Ovary (tissue), 3 donors: ENCODE data around the gene CCDC78.

Experiments
- POLR2A ChIP-seq: fragments of 450-650 bp; IDR thresholded peaks from one replicate; pipeline ENCODE4 v1.6.1; 2017; ENCODE audit warnings: antibody characterized with exemption, mild to moderate bottlenecking, moderate library complexity
- TF ChIP-seq, protein P1 (sequence below), 3 donors: fragments of 450-650 bp in 2 of 3; fragments of 200-600 bp in 1 of 3; IDR thresholded peaks; one replicate each; pipeline versions ENCODE4 v1.5.1 to v1.8.0; 2016 to 2022; ENCODE audit warnings: antibody characterized with exemption in 3 of 3, mild to moderate bottlenecking in 1 of 3
- donor health status: DM: no; HTN: no; CAD: no.

DNA sequence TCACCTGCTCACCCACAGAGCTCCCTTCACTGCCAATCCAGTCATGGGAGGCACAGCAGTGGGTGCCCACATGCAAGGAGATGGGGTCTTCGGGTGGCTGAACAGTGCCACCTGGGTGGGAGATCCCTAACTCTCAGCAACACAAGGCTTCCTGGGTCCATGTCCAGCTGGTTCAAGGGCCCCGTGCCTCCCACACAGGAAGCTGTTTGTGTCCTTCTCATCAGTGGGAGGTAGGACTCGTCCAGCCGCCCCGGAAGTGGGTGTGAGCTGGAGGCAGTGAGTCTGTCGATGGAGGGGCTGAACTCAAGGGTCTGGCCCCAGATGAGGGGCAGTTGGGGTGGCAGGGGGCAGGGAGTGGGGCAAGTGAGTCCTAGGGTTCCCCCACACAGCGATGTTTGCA, 22.2 kb downstream of the CCDC78 start:
- TF ChIP-seq, protein P1, sequence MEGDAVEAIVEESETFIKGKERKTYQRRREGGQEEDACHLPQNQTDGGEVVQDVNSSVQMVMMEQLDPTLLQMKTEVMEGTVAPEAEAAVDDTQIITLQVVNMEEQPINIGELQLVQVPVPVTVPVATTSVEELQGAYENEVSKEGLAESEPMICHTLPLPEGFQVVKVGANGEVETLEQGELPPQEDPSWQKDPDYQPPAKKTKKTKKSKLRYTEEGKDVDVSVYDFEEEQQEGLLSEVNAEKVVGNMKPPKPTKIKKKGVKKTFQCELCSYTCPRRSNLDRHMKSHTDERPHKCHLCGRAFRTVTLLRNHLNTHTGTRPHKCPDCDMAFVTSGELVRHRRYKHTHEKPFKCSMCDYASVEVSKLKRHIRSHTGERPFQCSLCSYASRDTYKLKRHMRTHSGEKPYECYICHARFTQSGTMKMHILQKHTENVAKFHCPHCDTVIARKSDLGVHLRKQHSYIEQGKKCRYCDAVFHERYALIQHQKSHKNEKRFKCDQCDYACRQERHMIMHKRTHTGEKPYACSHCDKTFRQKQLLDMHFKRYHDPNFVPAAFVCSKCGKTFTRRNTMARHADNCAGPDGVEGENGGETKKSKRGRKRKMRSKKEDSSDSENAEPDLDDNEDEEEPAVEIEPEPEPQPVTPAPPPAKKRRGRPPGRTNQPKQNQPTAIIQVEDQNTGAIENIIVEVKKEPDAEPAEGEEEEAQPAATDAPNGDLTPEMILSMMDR (IDR thresholded peaks at IDR 0.05) = no peak
- TF ChIP-seq POLR2A = no peak
